GM13977 (cell line): ENCODE measurements around the gene DTX3.
A peak's percentile ranks its signal among the peaks of the same experiment; 100 is the strongest.

Experiments
- DNase-seq: peaks from one replicate; pipeline ENCODE4 v3.0.0; 2012; ENCODE audit warnings: low spot score
- in situ Hi-C: fragments of 300-500 bp; cut with MboI; formaldehyde crosslinking; loops from one replicate; pipeline ENCODE4 v1.12.0; 2022; ENCODE audit warnings: low sequenced_read_pairs, low pct_unique_long_range_greater_than_20kb, mixed read lengths, inconsistent platforms; ENCODE audit not compliant: unreplicated experiment
- TF ChIP-seq, protein P1 (sequence below): IDR thresholded peaks from 2 replicates; pipeline ENCODE4 v1.5.1; 2012; ENCODE audit warnings: mild to moderate bottlenecking, control low read depth; ENCODE audit not compliant: insufficient read depth; ENCODE audit errors: extremely low read depth, missing control alignments

Gene DTX3

GRCh38 chr12:57611827-57612710 lies 7.4 kb downstream of the DTX3 start:
- in situ Hi-C loops: no loop called here
- TF ChIP-seq, protein P1, sequence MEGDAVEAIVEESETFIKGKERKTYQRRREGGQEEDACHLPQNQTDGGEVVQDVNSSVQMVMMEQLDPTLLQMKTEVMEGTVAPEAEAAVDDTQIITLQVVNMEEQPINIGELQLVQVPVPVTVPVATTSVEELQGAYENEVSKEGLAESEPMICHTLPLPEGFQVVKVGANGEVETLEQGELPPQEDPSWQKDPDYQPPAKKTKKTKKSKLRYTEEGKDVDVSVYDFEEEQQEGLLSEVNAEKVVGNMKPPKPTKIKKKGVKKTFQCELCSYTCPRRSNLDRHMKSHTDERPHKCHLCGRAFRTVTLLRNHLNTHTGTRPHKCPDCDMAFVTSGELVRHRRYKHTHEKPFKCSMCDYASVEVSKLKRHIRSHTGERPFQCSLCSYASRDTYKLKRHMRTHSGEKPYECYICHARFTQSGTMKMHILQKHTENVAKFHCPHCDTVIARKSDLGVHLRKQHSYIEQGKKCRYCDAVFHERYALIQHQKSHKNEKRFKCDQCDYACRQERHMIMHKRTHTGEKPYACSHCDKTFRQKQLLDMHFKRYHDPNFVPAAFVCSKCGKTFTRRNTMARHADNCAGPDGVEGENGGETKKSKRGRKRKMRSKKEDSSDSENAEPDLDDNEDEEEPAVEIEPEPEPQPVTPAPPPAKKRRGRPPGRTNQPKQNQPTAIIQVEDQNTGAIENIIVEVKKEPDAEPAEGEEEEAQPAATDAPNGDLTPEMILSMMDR: no peak
- DNase-seq: peak; percentile 30

- in situ Hi-C loops: no loop called here
- TF ChIP-seq, protein P1: no peak
- peak; percentile 21 for DNase-seq
These were observed 8.2 kb downstream of the DTX3 start for GRCh38 chr12:57612711-57613426.

DNA sequence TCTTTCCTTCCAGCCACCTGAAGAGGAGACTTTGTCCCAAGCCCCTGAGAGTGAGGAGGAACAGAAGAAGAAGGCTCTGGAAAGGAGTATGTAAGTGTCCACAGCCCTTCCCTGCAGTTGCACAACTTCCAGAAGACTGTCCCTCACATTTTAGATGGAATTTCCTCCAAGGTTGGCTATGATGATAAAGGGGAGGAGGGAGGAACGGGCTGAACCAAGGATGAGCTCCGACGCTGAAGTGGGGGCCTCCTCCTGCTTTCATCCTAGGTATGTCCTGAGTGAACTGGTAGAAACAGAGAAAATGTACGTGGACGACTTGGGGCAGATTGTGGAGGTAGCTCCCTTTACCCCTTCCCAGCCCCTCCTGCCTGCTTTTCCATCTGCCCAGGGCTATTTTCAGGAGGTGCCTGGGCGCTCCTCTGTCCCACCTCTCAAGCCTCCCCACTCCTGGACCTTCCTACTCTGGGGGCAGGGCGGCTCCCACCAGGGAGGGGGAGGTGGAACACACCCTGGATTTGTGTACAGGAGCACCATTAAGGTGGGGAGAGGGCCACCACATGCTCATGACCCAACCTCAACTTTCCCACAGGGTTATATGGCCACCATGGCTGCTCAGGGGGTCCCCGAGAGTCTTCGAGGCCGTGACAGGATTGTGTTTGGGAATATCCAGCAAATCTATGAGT lies 8.9 kb downstream of the DTX3 start:
- peak; percentile 12 for DNase-seq
- TF ChIP-seq, protein P1: no peak
- in situ Hi-C loops: no loop called here

DNA sequence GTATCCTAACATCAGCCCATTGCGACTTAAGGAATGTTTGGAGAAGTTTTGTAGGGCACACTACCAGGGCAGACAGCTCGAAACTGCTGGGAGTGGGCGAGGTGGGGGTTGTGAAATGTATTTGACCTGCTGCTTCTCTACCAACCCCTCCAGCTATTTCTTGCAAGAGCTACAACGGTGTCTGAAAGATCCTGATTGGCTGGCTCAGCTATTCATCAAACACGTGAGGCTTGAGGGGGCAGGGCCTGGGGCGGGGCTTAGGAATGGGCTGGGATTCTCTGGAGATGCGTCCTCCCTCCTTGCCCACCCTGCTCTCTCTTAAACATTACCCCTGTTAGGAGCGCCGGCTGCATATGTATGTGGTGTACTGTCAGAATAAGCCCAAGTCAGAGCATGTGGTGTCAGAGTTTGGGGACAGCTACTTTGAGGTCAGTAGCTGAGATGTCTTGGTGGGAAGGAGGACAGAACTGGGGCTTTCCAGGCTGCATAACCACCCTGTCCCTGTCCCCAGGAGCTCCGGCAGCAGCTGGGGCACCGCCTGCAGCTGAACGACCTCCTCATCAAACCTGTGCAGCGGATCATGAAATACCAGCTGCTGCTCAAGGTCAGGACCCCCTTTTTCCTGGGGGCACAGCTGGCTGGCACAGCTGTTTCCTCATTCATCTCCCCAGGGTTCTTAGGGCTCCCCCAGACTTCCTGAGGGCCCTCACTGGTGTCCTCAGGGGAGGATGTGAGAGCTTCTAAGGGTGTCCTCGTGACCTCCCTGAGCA lies 9.7 kb downstream of the DTX3 start:
- in situ Hi-C loops: no loop called here
- peak; percentile 89 for DNase-seq
- TF ChIP-seq, protein P1: no peak

DNA sequence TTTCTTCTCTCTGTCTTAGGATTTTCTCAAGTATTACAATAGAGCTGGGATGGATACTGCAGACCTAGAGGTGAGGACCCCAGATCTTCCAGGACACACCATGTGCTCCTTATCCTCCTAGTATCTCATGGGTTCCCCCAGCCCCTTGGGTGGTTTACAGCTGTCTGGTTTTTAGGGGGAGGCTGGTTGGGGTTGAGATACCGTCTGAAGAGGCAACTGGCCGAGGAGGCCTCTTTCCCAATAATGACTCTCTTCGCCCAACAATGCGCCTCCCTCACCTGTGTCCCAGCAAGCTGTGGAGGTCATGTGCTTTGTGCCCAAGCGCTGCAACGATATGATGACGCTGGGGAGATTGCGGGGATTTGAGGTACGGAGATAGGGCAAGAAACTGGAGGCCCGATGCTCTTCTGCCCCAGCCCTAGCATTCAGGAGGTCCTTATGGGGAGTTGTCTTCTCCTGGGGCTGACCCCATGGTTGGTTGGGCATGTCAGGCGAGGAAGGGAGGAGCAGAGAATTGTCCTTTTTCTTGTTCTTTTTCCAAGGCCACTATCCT lies 10.4 kb downstream of the DTX3 start:
- TF ChIP-seq, protein P1: no peak
- no peak for DNase-seq
- in situ Hi-C loops: no loop called here

GRCh38 chr12:57615637-57616036 lies 11.0 kb downstream of the DTX3 start:
- DNase-seq: peak; percentile 11
- in situ Hi-C loops: no loop called here
- TF ChIP-seq, protein P1: no peak
